H1 (cell line): ENCODE results near the gene TAPBPL. TPM values are rescaled to one million over a fixed set of nuclear protein-coding genes. Genes with fewer than 3 reads are reported as not detected.

Source experiments
- CTCF ChIA-PET: fragments of 300-600 bp; sonication (Branson Sonifier 250); formaldehyde crosslinking; loops from one replicate; lab custom pipeline; 2021; ENCODE audit not compliant: partially characterized antibody; lab: Charles Lee
- POLR2A ChIA-PET: fragments of 300-600 bp; sonication (Branson Sonifier 250); formaldehyde crosslinking; loops from one replicate; lab custom pipeline; 2021; ENCODE audit warnings: inconsistent platforms; ENCODE audit not compliant: partially characterized antibody; lab: Charles Lee
- DNase-seq, 2 experiments: peaks; one replicate each; pipeline versions ENCODE4 v3.0.0 to v3.0.0-alpha.2; 2010 to 2022; ENCODE audit warnings: low spot score in 2 of 2, low read depth in 1 of 2, mixed read lengths in 1 of 2
- FAIRE-seq: peaks from 2 replicates; lab custom pipeline; 2011; peaks lifted over from hg19 to GRCh38; lab: Jason Lieb, UNC
- H2AFZ ChIP-seq: 2 replicates; pipeline ENCODE4 v1.8.1; 2012; ENCODE audit warnings: low read length, inconsistent platforms
- H2AK5ac ChIP-seq: 2 replicates; pipeline ENCODE4 v1.6.1; 2013; ENCODE audit warnings: low read depth, low read length
- H2BK120ac ChIP-seq: replicated peaks from 2 replicates; pipeline ENCODE3; 2013; ENCODE audit warnings: low read depth, low read length, inconsistent platforms
- H2BK12ac ChIP-seq: 2 replicates; pipeline ENCODE4 v1.6.1; 2013; ENCODE audit warnings: low read depth, low read length
- H2BK15ac ChIP-seq: 2 replicates; pipeline ENCODE4 v1.6.1; 2013; ENCODE audit warnings: low read length
- H2BK20ac ChIP-seq: 2 replicates; pipeline ENCODE4 v1.6.1; 2013; ENCODE audit warnings: low read length
- H2BK5ac ChIP-seq: 2 replicates; pipeline ENCODE4 v1.6.1; 2013; ENCODE audit warnings: low read depth, low read length
- H3K14ac ChIP-seq: 2 replicates; pipeline ENCODE4 v1.6.1; 2013; ENCODE audit warnings: inconsistent platforms; ENCODE audit not compliant: insufficient read length
- H3K18ac ChIP-seq: 2 replicates; pipeline ENCODE4 v1.6.1; 2013; ENCODE audit warnings: low read length; ENCODE audit errors: extremely low read depth
- H3K23ac ChIP-seq: 2 replicates; pipeline ENCODE4 v1.6.1; 2013; ENCODE audit warnings: inconsistent platforms; ENCODE audit not compliant: insufficient read length
- H3K23me2 ChIP-seq: 2 replicates; pipeline ENCODE4 v1.6.1; 2013; ENCODE audit warnings: low read depth, low read length
- H3K27ac ChIP-seq: 2 replicates; pipeline ENCODE4 v1.6.1; 2011; ENCODE audit warnings: low read depth, low read length, inconsistent platforms
- H3K27me3 ChIP-seq, 4 experiments: replicated peaks in 1 of 4; 1 replicate in 1 of 4; 2 replicates in 3 of 4; pipeline versions ENCODE4 v1.6.1 to v1.8.1; 2011 to 2013; ENCODE audit warnings: low read length in 3 of 4, mild to moderate bottlenecking in 3 of 4, inconsistent platforms in 2 of 4, mixed read lengths in 2 of 4, moderate library complexity in 1 of 4; ENCODE audit not compliant: control insufficient read depth in 3 of 4, insufficient read depth in 3 of 4; ENCODE audit errors: extremely low read depth in 1 of 4
- H3K36me3 ChIP-seq, 4 experiments: 2 replicates each; pipeline versions ENCODE4 v1.6.1 to v1.8.1; 2011 to 2013; ENCODE audit warnings: mild to moderate bottlenecking in 4 of 4, low read length in 3 of 4, moderate library complexity in 2 of 4, control low read depth in 1 of 4, inconsistent platforms in 1 of 4; ENCODE audit not compliant: insufficient read depth in 4 of 4, control insufficient read depth in 2 of 4
- H3K4ac ChIP-seq: replicated peaks from 2 replicates; pipeline ENCODE3; 2013; ENCODE audit warnings: low read length, low read depth, mixed read lengths, inconsistent platforms; ENCODE audit not compliant: insufficient read length
- H3K4me1 ChIP-seq, 4 experiments: replicated peaks in 1 of 4; 1 replicate in 1 of 4; 2 replicates in 3 of 4; pipeline versions ENCODE4 v1.6.1 to v1.8.1; 2011 to 2013; ENCODE audit warnings: low read length in 3 of 4, inconsistent platforms in 2 of 4, mixed read lengths in 1 of 4; ENCODE audit not compliant: insufficient read depth in 4 of 4, control insufficient read depth in 3 of 4
- H3K4me2 ChIP-seq, 2 experiments: 2 replicates each; pipeline versions ENCODE4 v1.6.1 to v1.8.1; 2011 to 2013; ENCODE audit warnings: low read depth in 2 of 2, low read length in 2 of 2, control low read depth in 1 of 2, inconsistent platforms in 1 of 2, mild to moderate bottlenecking in 1 of 2; ENCODE audit not compliant: insufficient read depth in 1 of 2
- H3K4me3 ChIP-seq, 4 experiments: fragments of 200-600, 300-600 bp in 1 of 4; sonication (generic), shearing (Covaris generic), sonication (Bioruptor Twin) in 1 of 4; 2 replicates each; pipeline versions ENCODE4 v1.5.1 to v1.8.1; 2011 to 2016; ENCODE audit warnings: low read length in 4 of 4, low read depth in 3 of 4, control low read depth in 2 of 4, inconsistent platforms in 2 of 4, mild to moderate bottlenecking in 2 of 4, mixed read lengths in 1 of 4, moderate library complexity in 1 of 4; ENCODE audit not compliant: insufficient read depth in 2 of 4; ENCODE audit errors: extremely low read depth in 1 of 4
- H3K56ac ChIP-seq: replicated peaks from 2 replicates; pipeline ENCODE3; 2013; ENCODE audit warnings: low read depth, mild to moderate bottlenecking, mixed read lengths, low read length, inconsistent platforms; ENCODE audit not compliant: insufficient read length
- H3K79me1 ChIP-seq: 2 replicates; pipeline ENCODE4 v1.6.1; 2013; ENCODE audit warnings: low read depth, low read length, control low read depth
- H3K79me2 ChIP-seq, 2 experiments: 2 replicates each; pipeline versions ENCODE4 v1.6.1 to v1.8.1; 2012 to 2013; ENCODE audit warnings: low read length in 2 of 2, mild to moderate bottlenecking in 2 of 2, inconsistent platforms in 1 of 2; ENCODE audit not compliant: insufficient read depth in 2 of 2, control insufficient read depth in 1 of 2
- H3K9ac ChIP-seq, 4 experiments: replicated peaks in 1 of 4; 1 replicate in 1 of 4; 2 replicates in 3 of 4; pipeline versions ENCODE4 v1.6.1 to v1.8.1; 2011 to 2013; ENCODE audit warnings: low read depth in 3 of 4, low read length in 3 of 4, control low read depth in 2 of 4, mild to moderate bottlenecking in 2 of 4, moderate library complexity in 2 of 4, inconsistent platforms in 1 of 4; ENCODE audit errors: extremely low read depth in 1 of 4
- H3K9me3 ChIP-seq, 2 experiments: 2 replicates each; pipeline versions ENCODE4 v1.6.1 to v1.8.1; 2012 to 2013; ENCODE audit warnings: mild to moderate bottlenecking in 2 of 2, moderate library complexity in 2 of 2, control low read depth in 1 of 2, inconsistent platforms in 1 of 2, low read depth in 1 of 2, low read length in 1 of 2, mixed read lengths in 1 of 2; ENCODE audit not compliant: insufficient read depth in 2 of 2
- H4K20me1 ChIP-seq, 2 experiments: replicated peaks in 1 of 2; 2 replicates each; pipeline versions ENCODE3 to v1.8.1; 2011 to 2013; ENCODE audit warnings: inconsistent platforms in 2 of 2, low read length in 2 of 2, mild to moderate bottlenecking in 1 of 2; ENCODE audit not compliant: insufficient read depth in 2 of 2, control insufficient read depth in 1 of 2
- H4K5ac ChIP-seq: 2 replicates; pipeline ENCODE4 v1.6.1; 2013; ENCODE audit warnings: low read length, low read depth, mixed read lengths, inconsistent platforms; ENCODE audit not compliant: insufficient read length
- H4K8ac ChIP-seq: 2 replicates; pipeline ENCODE4 v1.8.0; 2013; ENCODE audit warnings: mild to moderate bottlenecking, moderate library complexity, low read length, inconsistent platforms; ENCODE audit not compliant: insufficient read depth; ENCODE audit errors: extremely low read depth
- H4K91ac ChIP-seq: replicated peaks from 2 replicates; pipeline ENCODE3; 2013; ENCODE audit warnings: low read length, mixed read lengths, inconsistent platforms; ENCODE audit not compliant: insufficient read length
- CBX5 ChIP-seq: fragments of 300-800, 300-1000 bp; sonication (generic); IDR thresholded peaks from 2 replicates; pipeline ENCODE4 v1.7.1; 2016; ENCODE audit warnings: antibody characterized with exemption, low read length, low read depth
- EZH2 ChIP-seq: fragments of 200-600 bp; sonication (generic); IDR thresholded peaks from 2 replicates; pipeline ENCODE4 v1.7.1; 2012; ENCODE audit warnings: low read depth, mild to moderate bottlenecking, moderate library complexity, low read length, inconsistent platforms; ENCODE audit not compliant: severe bottlenecking
- HDAC2 ChIP-seq, 2 experiments: fragments of 300-600 bp in 1 of 2; sonication (generic) in 1 of 2; IDR thresholded peaks; 2 replicates each; pipeline ENCODE4 v1.6.1; 2011 to 2012; ENCODE audit warnings: low read depth in 2 of 2, low read length in 2 of 2, mild to moderate bottlenecking in 2 of 2, moderate library complexity in 2 of 2, borderline replicate concordance in 1 of 2, inconsistent platforms in 1 of 2
- JUN ChIP-seq: IDR thresholded peaks from 2 replicates; pipeline ENCODE4 v1.6.1; 2011; ENCODE audit warnings: low read depth, mild to moderate bottlenecking, improper control_type of control experiment, low read length
- MAFK ChIP-seq: IDR thresholded peaks from 2 replicates; pipeline ENCODE4 v1.6.1; 2012; ENCODE audit warnings: low read depth, mild to moderate bottlenecking, improper control_type of control experiment, low read length
- POLR2AphosphoS5 ChIP-seq: IDR thresholded peaks from 2 replicates; pipeline ENCODE4 v1.6.1; 2011; ENCODE audit warnings: low read depth, low read length
- SIX5 ChIP-seq: IDR thresholded peaks from 2 replicates; pipeline ENCODE4 v1.6.1; 2011; ENCODE audit warnings: mild to moderate bottlenecking, low read depth, low read length
- SRF ChIP-seq: IDR thresholded peaks from 2 replicates; pipeline ENCODE4 v1.6.1; 2011; ENCODE audit warnings: mild to moderate bottlenecking, low read depth, low read length, moderate library complexity
- TAF1 ChIP-seq: IDR thresholded peaks from 2 replicates; pipeline ENCODE4 v1.6.1; 2011; ENCODE audit warnings: mild to moderate bottlenecking, low read depth, low read length
- WGBS, 2 experiments: shearing (Covaris generic) in 1 of 2; methylation state at CpG; one replicate each; pipeline versions ENCODE4 v1.1.6 to v1.1.7; 2013 to 2015; ENCODE audit warnings: low lambda C conversion rate in 2 of 2, mixed read lengths in 2 of 2, inconsistent platforms in 1 of 2, low coverage in 1 of 2, missing lambda C conversion rate in 1 of 2; ENCODE audit not compliant: insufficient replicate concordance in 2 of 2, insufficient coverage in 1 of 2, insufficient read length in 1 of 2; ENCODE audit errors: extremely low coverage in 1 of 2, missing lambda C conversion rate in 1 of 2; 5-methylcytosine and 5-hydroxymethylcytosine counted together
- polyA plus RNA-seq, 7 experiments: library from polyadenylated mRNA; depleted of rRNA in 3 of 7; stranded (reverse) in 5 of 7; unstranded in 2 of 7; fragments of >200 nt in 5 of 7; fragments of 200-250 nt in 2 of 7; gene quantifications; 1 replicate in 5 of 7; 2 replicates in 1 of 7; 4 replicates in 1 of 7; pipeline versions ENCODE4 v1.2.1 to v1.2.3, GENCODE V29; 2011 to 2013; ENCODE audit warnings: missing spikeins in 2 of 7, mixed read lengths in 2 of 7
- total RNA-seq: library from RNA; stranded (reverse); fragmentation: NEBNext Ultra II Directional; extraction: Animal tissue kit (Norgen Biotek cat#: 25700); gene quantifications from 2 replicates; pipeline ENCODE4 v1.2.1, GENCODE V29; 2021
- TF ChIP-seq, protein P1 (sequence below): IDR thresholded peaks from 2 replicates; pipeline ENCODE4 v1.6.1; 2011; ENCODE audit warnings: low read depth, mild to moderate bottlenecking, low read length; ENCODE audit not compliant: insufficient read depth
- TF ChIP-seq, protein P2 (sequence below): IDR thresholded peaks from 2 replicates; pipeline ENCODE4 v1.6.1; 2011; ENCODE audit warnings: low read length, improper control_type of control experiment

TAPBPL gene
- total and polyA plus RNA-seq, 2 of the 8 experiments (the other 6 are each of a cell fraction or from before 2014, with no cell fraction given): 0.61 to 1.5 TPM

DNA sequence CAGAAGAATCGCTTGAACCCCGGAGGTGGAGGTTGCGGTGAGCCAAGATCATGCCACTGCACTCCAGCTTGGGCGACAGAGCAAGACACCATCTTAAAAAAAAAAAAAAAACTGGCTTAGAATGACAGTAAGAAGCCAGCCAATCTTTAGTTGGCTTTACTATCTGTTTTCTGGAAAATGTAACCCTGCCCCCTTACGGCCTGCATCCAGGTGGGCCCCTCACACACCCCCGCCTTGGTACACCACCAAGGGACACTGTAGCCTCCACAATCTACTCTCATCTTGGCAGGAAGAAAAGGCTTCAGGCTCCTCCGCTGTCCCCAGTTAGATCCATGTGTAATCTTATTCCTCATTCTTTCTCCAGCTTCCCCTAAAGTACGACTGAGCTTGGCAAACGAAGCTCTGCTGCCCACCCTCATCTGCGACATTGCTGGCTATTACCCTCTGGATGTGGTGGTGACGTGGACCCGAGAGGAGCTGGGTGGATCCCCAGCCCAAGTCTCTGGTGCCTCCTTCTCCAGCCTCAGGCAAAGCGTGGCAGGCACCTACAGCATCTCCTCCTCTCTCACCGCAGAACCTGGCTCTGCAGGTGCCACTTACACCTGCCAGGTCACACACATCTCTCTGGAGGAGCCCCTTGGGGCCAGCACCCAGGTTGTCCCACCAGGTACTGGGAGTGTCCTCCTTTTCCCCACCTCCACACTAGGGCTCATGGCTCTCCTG, 6.6 kb downstream of the TAPBPL start:
- no peak overlapping the region for H3K9ac ChIP-seq
- H3K56ac ChIP-seq: no peak overlapping the region
- H2BK5ac ChIP-seq: no peak overlapping the region
- no peaks in the 10 kb centered on the region for H3K4me1 ChIP-seq
- ChIA-PET CTCF (interaction anchor here (0.5 to 10.5 kb wide), 11 partner anchors 7 to 131 kb away, joined by 3 to 202 read pairs (median 5); partner anchors contain the start of gene TAPBPL), POLR2A (interaction anchor here (0.6 to 8.8 kb wide), 9 partner anchors 11 to 235 kb away, joined by 3 to 78 read pairs (median 4); partner anchors contain the start of genes GAPDH, SCNN1A and VAMP1)
- H4K91ac ChIP-seq: no peak overlapping the region
- H2AK5ac ChIP-seq: no peak overlapping the region
- no peak overlapping the region for H3K4ac ChIP-seq
- WGBS, 2 experiments: 94% methylated on average over 14 of the region's 14 CpGs; no CpG with 5 or more reads in 1 of the 2 experiments
- no peaks in the 10 kb centered on the region for H4K20me1 ChIP-seq
- no peak overlapping the region for H4K5ac ChIP-seq
- no peak overlapping the region for H2BK120ac ChIP-seq
- H2BK12ac ChIP-seq: no peak overlapping the region
- H2BK15ac ChIP-seq: no peak overlapping the region
- H3K23me2 ChIP-seq: no peaks in the 10 kb centered on the region
- H3K27ac ChIP-seq: no peak overlapping the region; the same call in 1 of the 2 replicates
- DNase-seq (no peak), FAIRE-seq (no peak)
- H3K27me3 ChIP-seq: no peaks in the 10 kb centered on the region
- H3K79me1 ChIP-seq: no peaks in the 10 kb centered on the region
- no peaks in the 10 kb centered on the region for H3K79me2 ChIP-seq
- H3K23ac ChIP-seq: no peak overlapping the region
- no peak overlapping the region for H4K8ac ChIP-seq
- no peaks in the 10 kb centered on the region for H3K9me3 ChIP-seq
- peaks cover 0 to 19% (median 14%) of the 10 kb centered on the region in 4 experiments; a peak in 6 of 8 replicates for H3K36me3 ChIP-seq
- no peak overlapping the region for H3K14ac ChIP-seq
- H2AFZ ChIP-seq: no peak overlapping the region
- H3K18ac ChIP-seq: no peak overlapping the region
- H3K4me3 ChIP-seq: no peak overlapping the region
- no peak overlapping the region for H2BK20ac ChIP-seq
- no peak overlapping the region for H3K4me2 ChIP-seq
- TF ChIP-seq SIX5 (no peak), MAFK (no peak), EZH2 (no peak), SRF (no peak), JUN (no peak), CBX5 (no peak), POLR2AphosphoS5 (no peak), TAF1 (no peak), HDAC2 (IDR thresholded peaks at IDR 0.05; ENCODE audit: borderline replicate concordance in 1 of 2, low read depth in 2 of 2, low read length in 2 of 2) (no peak)
- TF ChIP-seq, protein P1, sequence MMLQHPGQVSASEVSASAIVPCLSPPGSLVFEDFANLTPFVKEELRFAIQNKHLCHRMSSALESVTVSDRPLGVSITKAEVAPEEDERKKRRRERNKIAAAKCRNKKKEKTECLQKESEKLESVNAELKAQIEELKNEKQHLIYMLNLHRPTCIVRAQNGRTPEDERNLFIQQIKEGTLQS: no peak
- TF ChIP-seq, protein P2, sequence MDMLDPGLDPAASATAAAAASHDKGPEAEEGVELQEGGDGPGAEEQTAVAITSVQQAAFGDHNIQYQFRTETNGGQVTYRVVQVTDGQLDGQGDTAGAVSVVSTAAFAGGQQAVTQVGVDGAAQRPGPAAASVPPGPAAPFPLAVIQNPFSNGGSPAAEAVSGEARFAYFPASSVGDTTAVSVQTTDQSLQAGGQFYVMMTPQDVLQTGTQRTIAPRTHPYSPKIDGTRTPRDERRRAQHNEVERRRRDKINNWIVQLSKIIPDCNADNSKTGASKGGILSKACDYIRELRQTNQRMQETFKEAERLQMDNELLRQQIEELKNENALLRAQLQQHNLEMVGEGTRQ: no peak
